SJCRH30 (cell line): ENCODE data around the gene GLIS1. TPM values are rescaled to one million over a fixed set of nuclear protein-coding genes. Genes with fewer than 3 reads are reported as not detected.
"Not testable (repeated sequence)": the region's sequence is repeated elsewhere in the genome, so short reads cannot be mapped to it uniquely, and the experiment has no call there.

ENCODE experiments used
- DNase-seq, 2 experiments: peaks; one replicate each; pipeline ENCODE4 v3.0.0-alpha.2; 2015 to 2020
- H3K27ac ChIP-seq: fragments of 250-450 bp; sonication (Bioruptor Pico); 2 replicates; pipeline ENCODE4 v1.5.1; 2020; ENCODE audit warnings: mild to moderate bottlenecking, moderate library complexity
- H3K27me3 ChIP-seq: fragments of 250-450 bp; sonication (Bioruptor Pico); 2 replicates; pipeline ENCODE4 v1.5.1; 2020; ENCODE audit warnings: mild to moderate bottlenecking, moderate library complexity
- H3K36me3 ChIP-seq: fragments of 250-450 bp; sonication (Bioruptor Pico); 2 replicates; pipeline ENCODE4 v1.5.1; 2020; ENCODE audit warnings: mild to moderate bottlenecking, moderate library complexity
- H3K4me1 ChIP-seq: fragments of 250-450 bp; sonication (Bioruptor Pico); 2 replicates; pipeline ENCODE4 v1.5.1; 2020; ENCODE audit warnings: mild to moderate bottlenecking, moderate library complexity
- H3K4me3 ChIP-seq: fragments of 250-450 bp; sonication (Bioruptor Pico); 2 replicates; pipeline ENCODE4 v1.5.1; 2020; ENCODE audit warnings: mild to moderate bottlenecking, moderate library complexity
- H3K9me3 ChIP-seq: fragments of 250-450 bp; sonication (Bioruptor Pico); replicated peaks from 2 replicates; pipeline ENCODE4 v1.5.1; 2020; ENCODE audit warnings: mild to moderate bottlenecking, moderate library complexity
- total RNA-seq: library from RNA; depleted of rRNA; stranded (reverse); fragments of >200 nt; shearing (Covaris generic); gene quantifications from 2 replicates; pipeline ENCODE4 v1.2.3, GENCODE V29; 2014

The GLIS1 gene
- total RNA-seq, 1 experiment from 2014 or later, result not detected

DNA sequence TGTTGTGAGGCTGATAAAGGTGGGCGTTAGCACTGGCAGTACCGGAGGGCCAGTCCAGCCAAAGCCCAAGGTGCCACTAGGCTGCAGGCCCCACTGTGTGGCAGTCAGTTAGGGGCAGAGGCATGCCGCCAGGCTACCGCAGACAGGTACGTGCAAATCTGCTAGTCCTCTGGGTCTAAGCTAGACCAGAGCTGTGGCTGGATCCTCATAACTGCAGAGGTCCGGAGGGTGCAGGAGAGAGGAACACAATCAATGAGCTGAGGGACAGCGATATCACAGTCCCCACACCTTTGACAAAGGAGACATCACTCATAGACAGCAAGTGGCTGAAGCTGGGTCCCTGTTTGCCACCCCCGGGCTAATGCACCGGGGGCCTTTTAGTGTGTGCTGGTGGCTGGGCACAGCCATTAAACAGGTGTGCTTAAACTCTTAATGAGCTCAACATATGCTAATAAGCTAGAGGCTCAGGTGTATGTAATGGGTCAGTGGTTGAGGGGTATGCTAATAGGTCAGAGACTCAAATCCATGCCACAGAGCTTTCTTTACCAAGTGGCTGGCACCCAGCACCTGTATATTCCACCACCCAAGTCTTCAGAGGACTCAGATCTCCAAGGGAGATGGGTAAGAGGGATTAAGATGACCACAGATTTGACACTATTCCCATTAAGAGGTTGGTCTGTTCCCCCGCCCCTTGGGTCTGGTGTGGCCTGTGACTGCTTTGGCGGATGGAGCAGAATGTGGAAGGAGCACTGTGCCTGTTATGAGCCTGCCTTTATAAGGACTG lies 82.0 kb downstream of the GLIS1 start:
- H3K4me3 ChIP-seq, result no peak overlapping the region
- no peak overlapping the region for H3K27ac ChIP-seq
- DNase-seq, result no peak
- H3K27me3 ChIP-seq, result peaks cover 15% of the 10 kb centered on the region
- no peaks in the 10 kb centered on the region for H3K9me3 ChIP-seq
- no peaks in the 10 kb centered on the region for H3K36me3 ChIP-seq
- H3K4me1 ChIP-seq, result peaks cover 2% of the 10 kb centered on the region; the same call in 1 of the 2 replicates

DNA sequence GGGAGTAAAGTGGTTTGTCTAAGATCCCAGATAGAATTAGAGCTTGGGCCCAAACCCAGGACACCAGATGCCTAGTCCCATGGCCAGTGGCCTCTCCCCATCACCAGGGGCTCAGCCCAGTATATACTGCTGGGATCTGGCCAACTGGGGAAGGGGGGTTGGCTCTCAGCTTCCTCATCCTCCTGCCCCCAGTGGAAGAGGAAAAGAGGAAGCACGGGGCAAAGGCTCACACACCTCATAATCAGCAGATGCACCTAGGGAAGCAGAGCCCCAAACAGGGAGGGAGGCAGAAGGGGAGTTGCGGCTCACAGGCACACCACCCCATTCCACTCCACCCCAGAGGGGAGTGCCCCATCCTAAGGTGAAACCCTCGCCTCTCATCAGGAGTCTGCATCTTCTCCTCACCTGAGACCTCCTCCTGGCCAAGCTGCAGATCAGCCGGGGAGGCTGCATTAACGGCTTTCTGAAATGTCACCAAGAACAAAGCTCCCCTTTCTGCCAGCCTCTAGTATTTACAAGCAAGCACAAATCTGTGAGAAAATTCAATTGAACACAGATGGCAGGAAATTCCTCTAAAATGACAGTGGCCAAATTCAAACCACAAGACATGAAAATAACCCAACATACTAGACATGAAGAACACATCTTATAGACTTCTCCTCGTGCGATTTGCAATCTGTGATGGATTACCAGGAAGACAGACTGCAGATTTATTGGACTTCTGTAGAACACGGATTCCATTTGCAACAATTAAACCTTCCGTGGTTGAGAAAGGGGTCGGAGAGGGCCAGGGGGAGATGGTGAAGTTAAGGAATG lies 82.8 kb downstream of the GLIS1 start:
- no peak for DNase-seq
- Histone ChIP-seq H3K36me3 (no peaks in the 10 kb centered on the region), H3K27ac (no peak overlapping the region)

DNA sequence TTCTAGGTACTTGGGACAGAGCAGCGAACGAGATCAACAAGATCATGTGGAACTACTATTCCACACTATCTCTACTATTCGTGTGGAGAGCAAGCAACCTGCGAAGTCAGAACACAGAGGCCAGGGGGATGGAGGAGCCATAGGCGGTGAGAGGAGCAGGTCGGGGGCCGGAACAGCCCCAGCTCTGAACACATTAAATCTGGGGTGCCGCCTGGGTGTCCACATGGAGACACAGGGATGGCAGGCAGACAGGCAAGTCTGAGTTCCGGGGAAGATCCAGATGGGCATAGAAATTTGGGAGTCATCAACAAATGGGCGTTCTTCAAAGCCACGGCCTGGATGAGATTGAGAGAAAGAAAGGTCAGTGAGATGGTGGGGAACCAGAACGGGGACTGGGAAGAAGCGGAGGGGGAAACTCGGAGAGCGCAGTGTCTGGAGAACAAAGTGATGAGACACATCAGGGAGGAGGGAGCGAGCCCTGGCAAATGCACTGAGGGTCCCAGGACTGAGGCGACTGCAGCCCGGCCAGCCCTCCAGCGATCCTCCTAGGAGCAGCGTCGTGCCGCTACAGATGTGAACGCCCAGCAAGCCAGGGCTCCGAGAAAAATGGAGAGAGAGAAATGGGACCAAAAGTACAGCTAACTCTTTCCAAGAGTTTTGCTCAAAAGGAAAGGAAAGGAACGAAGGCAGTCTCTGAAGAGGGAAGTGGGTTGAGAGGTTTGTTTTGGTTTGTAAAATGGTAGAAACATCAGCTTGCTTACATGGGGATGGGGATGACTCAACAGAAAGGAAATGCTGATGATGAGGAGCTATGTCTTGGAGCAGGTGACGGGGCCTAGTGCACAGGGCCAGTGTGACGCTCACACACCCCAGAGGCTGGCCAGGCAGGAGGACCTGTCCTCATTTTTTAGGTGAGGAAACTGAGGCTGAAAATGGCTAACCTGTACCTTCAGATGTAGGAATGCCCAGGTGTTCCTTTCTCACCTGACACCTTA lies 84.5 kb downstream of the GLIS1 start:
- no peak for DNase-seq

More for the DNA sequence above, 82.8 kb downstream of the GLIS1 start:
- Histone ChIP-seq H3K4me3 (no peak overlapping the region), H3K27me3 (peaks cover 15% of the 10 kb centered on the region), H3K9me3 (no peaks in the 10 kb centered on the region), H3K4me1 (peaks cover 2% of the 10 kb centered on the region; the same call in 1 of the 2 replicates)

GRCh38 chr1:53653631-53654030 lies 85.3 kb downstream of the GLIS1 start:
- Histone ChIP-seq H3K4me3 (no peak overlapping the region), H3K9me3 (no peaks in the 10 kb centered on the region), H3K27ac (no peak overlapping the region), H3K36me3 (no peaks in the 10 kb centered on the region), H3K4me1 (peaks cover 2% of the 10 kb centered on the region; the same call in 1 of the 2 replicates), H3K27me3 (peaks cover 19% of the 10 kb centered on the region)
- DNase-seq, result no peak

More for the DNA sequence above, 84.5 kb downstream of the GLIS1 start:
- Histone ChIP-seq H3K27ac (no peak overlapping the region), H3K4me3 (no peak overlapping the region), H3K36me3 (no peaks in the 10 kb centered on the region), H3K9me3 (no peaks in the 10 kb centered on the region), H3K27me3 (peaks cover 15% of the 10 kb centered on the region), H3K4me1 (peaks cover 2% of the 10 kb centered on the region; the same call in 1 of the 2 replicates)

- Histone ChIP-seq H3K4me3 (no peak overlapping the region), H3K27me3 (peaks cover 18% of the 10 kb centered on the region), H3K9me3 (no peaks in the 10 kb centered on the region), H3K27ac (no peak overlapping the region), H3K4me1 (peaks cover 2% of the 10 kb centered on the region; the same call in 1 of the 2 replicates), H3K36me3 (no peaks in the 10 kb centered on the region)
- DNase-seq, result no peak
Observed at GRCh38 chr1:53653200-53653575, 85.8 kb downstream of the GLIS1 start.

DNA sequence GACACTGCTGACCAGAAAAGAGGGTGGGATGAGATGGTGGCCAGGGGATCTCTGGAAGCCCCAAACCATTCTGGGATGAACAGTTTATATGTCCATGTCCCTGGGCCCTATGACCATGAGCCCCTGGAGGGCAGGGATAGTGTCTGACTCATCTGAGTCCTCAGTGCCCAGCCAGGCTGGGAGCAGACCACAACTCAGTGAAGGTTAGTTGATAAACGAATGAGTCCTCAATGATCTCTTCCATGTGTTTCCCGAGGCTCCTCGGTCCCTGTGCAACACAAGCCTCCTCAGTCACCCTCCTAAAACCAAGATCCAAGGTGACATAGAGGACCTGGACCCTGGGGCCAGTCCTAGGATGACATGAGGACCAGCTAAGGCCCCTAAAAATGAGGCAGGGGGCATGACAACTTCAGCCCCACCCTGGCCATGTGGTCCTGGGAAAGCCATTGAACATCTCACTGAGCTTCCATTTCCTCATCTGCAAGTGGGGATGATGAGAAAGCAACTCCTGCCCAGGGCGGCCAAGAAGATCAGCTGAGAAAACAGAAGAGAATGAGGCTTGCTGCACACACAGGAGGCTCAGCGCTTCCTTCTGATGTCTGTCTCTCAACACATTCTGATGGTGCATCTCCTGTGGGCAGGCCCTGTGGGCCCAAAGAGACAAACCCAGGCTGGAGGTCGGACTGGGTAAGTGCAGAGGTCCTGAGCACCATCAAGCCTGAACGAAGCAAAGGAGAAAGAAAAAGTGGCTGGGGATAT lies 86.3 kb downstream of the GLIS1 start:
- Histone ChIP-seq H3K36me3 (no peaks in the 10 kb centered on the region), H3K4me1 (peaks cover 2% of the 10 kb centered on the region; the same call in 1 of the 2 replicates), H3K9me3 (no peaks in the 10 kb centered on the region), H3K4me3 (no peak overlapping the region), H3K27ac (no peak overlapping the region), H3K27me3 (peaks cover 15% of the 10 kb centered on the region)
- DNase-seq, result no peak

DNA sequence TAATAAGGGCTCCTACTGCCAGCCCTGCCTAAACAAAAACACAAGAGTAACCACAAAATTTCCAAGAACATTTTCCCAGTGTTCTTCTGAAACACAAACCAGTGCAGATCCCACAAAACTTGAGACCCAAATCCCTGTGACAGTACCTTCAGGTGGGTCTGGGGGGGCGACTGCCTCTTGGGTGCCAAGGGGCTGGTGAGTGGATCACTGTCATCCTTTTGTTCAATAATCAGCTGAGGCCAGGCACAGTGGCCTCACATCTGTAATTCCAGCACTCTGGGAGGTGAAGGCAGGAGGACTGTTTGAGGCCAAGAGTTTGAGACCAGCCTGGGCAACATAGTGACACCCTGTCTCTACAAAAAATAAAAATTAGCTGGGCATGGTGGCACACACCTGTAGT lies 87.6 kb downstream of the GLIS1 start:
- Histone ChIP-seq H3K4me3 (no peak overlapping the region), H3K27me3 (peaks cover 11% of the 10 kb centered on the region), H3K36me3 (no peaks in the 10 kb centered on the region), H3K27ac (no peak overlapping the region), H3K9me3 (no peaks in the 10 kb centered on the region), H3K4me1 (peaks cover under 1% of the 10 kb centered on the region; the same call in 1 of the 2 replicates)
- no peak for DNase-seq

GRCh38 chr1:53648516-53648915 lies 90.4 kb downstream of the GLIS1 start:
- peaks cover 11% of the 10 kb centered on the region for H3K27me3 ChIP-seq
- H3K36me3 ChIP-seq, result no peaks in the 10 kb centered on the region
- DNase-seq, result no peak
- no peaks in the 10 kb centered on the region for H3K4me1 ChIP-seq
- no peaks in the 10 kb centered on the region for H3K9me3 ChIP-seq
- H3K27ac ChIP-seq, result no peak overlapping the region
- no peak overlapping the region for H3K4me3 ChIP-seq

- H3K27ac ChIP-seq, H3K9me3 ChIP-seq: not testable (repeated sequence)
- H3K27me3 ChIP-seq, result peaks cover 11% of the 10 kb centered on the region
Observed at GRCh38 chr1:53647915-53648314, 91.0 kb downstream of the GLIS1 start.

GRCh38 chr1:53646732-53647131 lies 92.2 kb downstream of the GLIS1 start:
- no peak overlapping the region for H3K4me3 ChIP-seq
- no peaks in the 10 kb centered on the region for H3K36me3 ChIP-seq
- no peaks in the 10 kb centered on the region for H3K9me3 ChIP-seq
- H3K27me3 ChIP-seq, result peaks cover 11% of the 10 kb centered on the region
- H3K27ac ChIP-seq, result no peak overlapping the region
- no peaks in the 10 kb centered on the region for H3K4me1 ChIP-seq
- DNase-seq, result no peak

More at GRCh38 chr1:53647915-53648314, 91.0 kb downstream of the GLIS1 start:
- not testable (repeated sequence) for H3K36me3 ChIP-seq, H3K4me3 ChIP-seq, H3K4me1 ChIP-seq, DNase-seq

DNA sequence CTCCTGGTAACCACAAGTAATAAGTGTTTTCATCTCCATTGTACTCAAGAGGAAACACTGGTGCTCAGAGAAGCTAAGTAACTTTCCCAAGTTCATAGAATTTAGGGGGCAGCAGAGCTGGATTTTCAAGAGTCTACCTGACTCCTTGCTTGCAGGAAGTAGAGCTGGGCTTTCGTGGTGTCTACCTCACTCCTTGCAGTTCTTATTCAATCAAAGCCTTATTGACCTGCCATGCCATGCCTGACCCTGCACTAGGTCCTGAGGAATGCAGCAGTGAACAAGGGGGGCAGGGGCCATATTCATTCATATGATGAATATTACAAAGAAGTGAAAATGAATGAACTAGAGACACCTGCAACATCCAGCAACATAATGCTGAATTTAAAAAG lies 93.3 kb downstream of the GLIS1 start:
- DNase-seq, result no peak
- no peaks in the 10 kb centered on the region for H3K4me1 ChIP-seq
- H3K36me3 ChIP-seq, result no peaks in the 10 kb centered on the region
- H3K27me3 ChIP-seq, result peaks cover 11% of the 10 kb centered on the region
- H3K27ac ChIP-seq, result no peak overlapping the region
- H3K4me3 ChIP-seq, result no peak overlapping the region
- H3K9me3 ChIP-seq, result no peaks in the 10 kb centered on the region

- H3K36me3 ChIP-seq, result no peaks in the 10 kb centered on the region
- peaks cover 11% of the 10 kb centered on the region for H3K27me3 ChIP-seq
- H3K4me1 ChIP-seq, result no peaks in the 10 kb centered on the region
- no peak overlapping the region for H3K27ac ChIP-seq
- H3K9me3 ChIP-seq, result no peaks in the 10 kb centered on the region
- no peak overlapping the region for H3K4me3 ChIP-seq
- DNase-seq, result no peak
Observed at GRCh38 chr1:53644909-53645689, 93.9 kb downstream of the GLIS1 start.

- Histone ChIP-seq H3K36me3 (no peaks in the 10 kb centered on the region), H3K9me3 (no peaks in the 10 kb centered on the region), H3K27me3 (peaks cover 16% of the 10 kb centered on the region), H3K4me1 (no peaks in the 10 kb centered on the region), H3K4me3 (no peak overlapping the region), H3K27ac (no peak overlapping the region)
- DNase-seq, result no peak
Observed at GRCh38 chr1:53644496-53644895, 94.5 kb downstream of the GLIS1 start.
